Thoracic aorta (tissue), 2 donors: ENCODE results near the gene GPR63. TPM values are rescaled to one million over a fixed set of nuclear protein-coding genes. Genes with fewer than 3 reads are reported as not detected.

Source experiments
- ATAC-seq: fragments of 150-250 bp; one replicate; pipeline ENCODE4 v1.8.0; 2017; ENCODE audit warnings: low read depth; ENCODE audit not compliant: insufficient number of reproducible peaks, low FRiP score
- DNase-seq: peaks from one replicate; pipeline ENCODE4 v3.0.0-alpha.2; 2020; ENCODE audit warnings: low spot score
- H3K27ac ChIP-seq, 2 donors: fragments of 200-600 bp; sonication (generic); 1 replicate in 1 of 2; 2 replicates in 1 of 2; pipeline ENCODE4 v1.5.1; 2016; ENCODE audit warnings: mild to moderate bottlenecking in 2 of 2, moderate library complexity in 2 of 2
- H3K27me3 ChIP-seq: fragments of 200-600 bp; sonication (generic); replicated peaks from 2 replicates; pipeline ENCODE4 v1.6.0; 2016; ENCODE audit warnings: mild to moderate bottlenecking; ENCODE audit not compliant: insufficient read depth
- H3K36me3 ChIP-seq: fragments of 200-600 bp; sonication (generic); one replicate; pipeline ENCODE4 v1.5.1; 2016
- H3K4me1 ChIP-seq, 2 donors: fragments of 200-600 bp; sonication (generic); 1 replicate in 1 of 2; 2 replicates in 1 of 2; pipeline versions ENCODE4 v1.5.1 to v1.6.0; 2016; ENCODE audit warnings: low read depth in 2 of 2, mild to moderate bottlenecking in 1 of 2; ENCODE audit not compliant: control insufficient read depth in 1 of 2
- H3K4me3 ChIP-seq: fragments of 200-600 bp; sonication (generic); 2 replicates; pipeline ENCODE4 v1.5.1; 2016; ENCODE audit warnings: mild to moderate bottlenecking
- H3K9me3 ChIP-seq: fragments of 200-600 bp; sonication (generic); 2 replicates; pipeline ENCODE4 v1.5.1; 2016
- CTCF ChIP-seq: fragments of 200-600 bp; sonication (generic); IDR thresholded peaks from one replicate; pipeline ENCODE4 v1.5.1; 2019; ENCODE audit warnings: antibody characterized with exemption
- total RNA-seq, 2 donors: library from RNA; depleted of rRNA; stranded (reverse); fragments of >200 nt; gene quantifications; one replicate each; pipeline versions ENCODE4 v1.1.0 to v1.2.3, GENCODE V29; 2016

The GPR63 gene
- total RNA-seq, 2 donors from 2014 or later: 0.99 to 3.4 TPM

- H3K27me3 ChIP-seq: no peaks in the 10 kb centered on the region
- H3K27ac ChIP-seq: no peak overlapping the region
- H3K4me3 ChIP-seq: no peak overlapping the region
- ATAC-seq (no peak), DNase-seq (no peak)
- no peaks in the 10 kb centered on the region for H3K36me3 ChIP-seq
- no peak for TF ChIP-seq CTCF
- H3K4me1 ChIP-seq: no peaks in the 10 kb centered on the region
- H3K9me3 ChIP-seq: no peaks in the 10 kb centered on the region
Measured at GRCh38 chr6:96795481-96795880, 41.8 kb downstream of the GPR63 start.

- peaks cover 0 to 2% of the 10 kb centered on the region in 2 donors for H3K4me1 ChIP-seq
- no peaks in the 10 kb centered on the region for H3K27me3 ChIP-seq
- TF ChIP-seq CTCF: no peak
- DNase-seq (no peak), ATAC-seq (no peak)
- no peak overlapping the region for H3K27ac ChIP-seq
- no peaks in the 10 kb centered on the region for H3K9me3 ChIP-seq
- no peak overlapping the region for H3K4me3 ChIP-seq
- H3K36me3 ChIP-seq: no peaks in the 10 kb centered on the region
Measured at GRCh38 chr6:96794980-96795379, 42.3 kb downstream of the GPR63 start.

- no peak for ATAC-seq
- TF ChIP-seq CTCF: no peak
- no peak for DNase-seq
- H3K9me3 ChIP-seq: no peaks in the 10 kb centered on the region
- no peaks in the 10 kb centered on the region for H3K36me3 ChIP-seq
- no peak overlapping the region for H3K27ac ChIP-seq
- no peak overlapping the region for H3K4me3 ChIP-seq
- peaks cover 0 to 19% of the 10 kb centered on the region in 2 donors for H3K4me1 ChIP-seq
- no peaks in the 10 kb centered on the region for H3K27me3 ChIP-seq
Measured at GRCh38 chr6:96792561-96793190, 44.6 kb downstream of the GPR63 start.

- H3K4me3 ChIP-seq: no peak overlapping the region
- H3K4me1 ChIP-seq: peaks cover 0 to 19% of the 10 kb centered on the region in 2 donors
- no peaks in the 10 kb centered on the region for H3K27me3 ChIP-seq
- no peak for ATAC-seq
- no peak for DNase-seq
- no peaks in the 10 kb centered on the region for H3K36me3 ChIP-seq
- TF ChIP-seq CTCF: no peak
- no peak overlapping the region for H3K27ac ChIP-seq
- no peaks in the 10 kb centered on the region for H3K9me3 ChIP-seq
Measured at GRCh38 chr6:96789871-96790270, 47.4 kb downstream of the GPR63 start.

- ATAC-seq (no peak), DNase-seq (no peak)
- no peak overlapping the region for H3K4me3 ChIP-seq
- no peaks in the 10 kb centered on the region for H3K27me3 ChIP-seq
- no peaks in the 10 kb centered on the region for H3K36me3 ChIP-seq
- H3K4me1 ChIP-seq: peaks cover 0 to 19% of the 10 kb centered on the region in 2 donors
- TF ChIP-seq CTCF: no peak
- H3K9me3 ChIP-seq: no peaks in the 10 kb centered on the region
- H3K27ac ChIP-seq: no peak overlapping the region
Measured at GRCh38 chr6:96787846-96788580, 49.3 kb downstream of the GPR63 start.
